ENCODE results near the gene NSL1. TPM values are rescaled to one million over a fixed set of nuclear protein-coding genes. Genes with fewer than 3 reads are reported as not detected.
A peak's percentile ranks its signal among the peaks of the same experiment; 100 is the strongest.

Gene NSL1
- total and polyA plus RNA-seq, 7 donors, result 12.0 to 50.4 (median 26.0) TPM

DNA sequence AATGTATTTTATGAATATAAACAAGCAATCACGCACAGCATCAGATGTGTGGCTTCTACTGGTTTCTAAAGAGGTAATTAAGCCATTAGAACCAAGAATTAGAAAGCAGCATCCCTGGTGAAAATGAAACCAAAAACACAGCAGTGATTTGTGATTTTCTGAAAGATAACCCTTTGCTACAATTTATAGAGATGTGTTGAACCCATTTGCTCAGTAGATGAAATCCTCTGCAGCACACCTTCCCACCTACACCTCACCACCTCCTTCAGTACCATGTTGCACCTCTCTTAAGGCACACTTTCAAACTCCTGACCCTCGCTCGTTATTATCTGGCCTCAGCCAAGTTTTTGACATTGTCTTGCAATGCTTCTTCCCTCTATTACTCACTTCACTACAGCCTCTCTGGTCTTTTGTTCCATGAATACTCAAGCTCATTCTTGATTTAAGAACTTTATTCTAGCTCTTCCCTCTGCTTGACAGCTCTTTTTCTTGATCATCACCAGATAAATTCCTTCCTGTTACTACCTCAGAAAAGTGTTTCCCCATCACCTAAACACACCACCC is 38.6 kb downstream of the NSL1 start:
- Histone ChIP-seq H3K27ac (peak overlapping the region; percentile 43 to 66 (median 46)), H3K4me1 (peaks cover 0 to 26% (median 8%) of the 10 kb centered on the region in 4 donors), H3K27me3 (no peaks in the 10 kb centered on the region), H3K4me3 (peak overlapping the region in 2 of 4 donors; percentile 16 to 28), H3K9me3 (no peaks in the 10 kb centered on the region), H3K36me3 (no peaks in the 10 kb centered on the region)
- no peak for DNase-seq
- TF ChIP-seq EP300 (IDR thresholded peaks at IDR 0.05), result no peak
- no peak for TF ChIP-seq POLR2AphosphoS5 (IDR thresholded peaks at IDR 0.05)
- TF ChIP-seq, protein P1, sequence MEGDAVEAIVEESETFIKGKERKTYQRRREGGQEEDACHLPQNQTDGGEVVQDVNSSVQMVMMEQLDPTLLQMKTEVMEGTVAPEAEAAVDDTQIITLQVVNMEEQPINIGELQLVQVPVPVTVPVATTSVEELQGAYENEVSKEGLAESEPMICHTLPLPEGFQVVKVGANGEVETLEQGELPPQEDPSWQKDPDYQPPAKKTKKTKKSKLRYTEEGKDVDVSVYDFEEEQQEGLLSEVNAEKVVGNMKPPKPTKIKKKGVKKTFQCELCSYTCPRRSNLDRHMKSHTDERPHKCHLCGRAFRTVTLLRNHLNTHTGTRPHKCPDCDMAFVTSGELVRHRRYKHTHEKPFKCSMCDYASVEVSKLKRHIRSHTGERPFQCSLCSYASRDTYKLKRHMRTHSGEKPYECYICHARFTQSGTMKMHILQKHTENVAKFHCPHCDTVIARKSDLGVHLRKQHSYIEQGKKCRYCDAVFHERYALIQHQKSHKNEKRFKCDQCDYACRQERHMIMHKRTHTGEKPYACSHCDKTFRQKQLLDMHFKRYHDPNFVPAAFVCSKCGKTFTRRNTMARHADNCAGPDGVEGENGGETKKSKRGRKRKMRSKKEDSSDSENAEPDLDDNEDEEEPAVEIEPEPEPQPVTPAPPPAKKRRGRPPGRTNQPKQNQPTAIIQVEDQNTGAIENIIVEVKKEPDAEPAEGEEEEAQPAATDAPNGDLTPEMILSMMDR (IDR thresholded peaks at IDR 0.05), result no peak
- TF ChIP-seq POLR2A (IDR thresholded peaks at IDR 0.05), result no peak
- WGBS, 2 donors, result 54 to 76% methylated on average over 3 of the region's 3 CpGs
- intact Hi-C loops (cut with DNase I), result loop anchor here (1.0 kb wide), 1 partner anchor 88 kb away; no protein-coding TSS in a partner anchor

DNA sequence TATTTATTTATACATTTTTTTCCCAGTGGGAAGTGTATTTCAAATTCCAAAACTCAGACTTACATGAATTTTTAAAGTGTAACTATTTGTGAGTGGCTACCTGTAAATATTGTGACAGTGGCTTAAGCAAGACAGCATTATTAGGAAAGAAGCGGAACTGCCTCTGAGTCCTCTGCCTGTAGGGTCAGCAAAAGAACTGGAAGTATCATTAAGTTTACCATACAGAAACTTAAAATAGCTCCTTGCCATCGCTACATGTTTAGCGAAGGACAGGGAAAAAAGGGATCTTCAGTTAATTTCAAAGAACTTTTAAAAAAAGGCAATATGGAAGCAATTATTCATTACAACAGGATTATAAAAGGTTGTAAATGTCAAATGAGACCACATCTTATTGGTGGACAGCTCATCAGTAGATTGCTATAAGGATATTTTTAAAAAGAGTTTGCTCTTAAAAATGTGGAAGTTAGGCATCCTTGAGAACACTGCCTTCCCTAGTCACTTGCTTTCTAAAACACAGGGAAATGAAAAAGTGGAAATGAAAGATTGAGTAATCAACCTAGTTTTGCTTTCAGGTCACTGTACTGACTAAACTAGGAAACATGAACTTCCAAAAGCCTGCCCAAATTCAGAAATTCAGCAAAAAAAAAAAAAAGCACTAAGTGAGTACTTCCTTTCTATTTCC is 39.2 kb downstream of the NSL1 start:
- no peaks in the 10 kb centered on the region for H3K27me3 ChIP-seq
- no peaks in the 10 kb centered on the region for H3K36me3 ChIP-seq
- H3K27ac ChIP-seq, result peak overlapping the region; percentile 7 to 66 (median 44)
- peak overlapping the region in 2 of 4 donors; percentile 16 to 28 for H3K4me3 ChIP-seq
- DNase-seq, result no peak
- TF ChIP-seq EP300 (IDR thresholded peaks at IDR 0.05) (no peak), POLR2AphosphoS5 (IDR thresholded peaks at IDR 0.05) (no peak), POLR2A (IDR thresholded peaks at IDR 0.05) (no peak)
- TF ChIP-seq, protein P1 (IDR thresholded peaks at IDR 0.05), result no peak
- WGBS, 2 donors, result 92% methylated on average over 3 of the region's 3 CpGs
- H3K9me3 ChIP-seq, result no peaks in the 10 kb centered on the region
- peaks cover 0 to 26% (median 8%) of the 10 kb centered on the region in 4 donors for H3K4me1 ChIP-seq
- intact Hi-C loops (cut with DNase I), result loop anchor here (1.0 kb wide), 1 partner anchor 87 kb away; no protein-coding TSS in a partner anchor

DNA sequence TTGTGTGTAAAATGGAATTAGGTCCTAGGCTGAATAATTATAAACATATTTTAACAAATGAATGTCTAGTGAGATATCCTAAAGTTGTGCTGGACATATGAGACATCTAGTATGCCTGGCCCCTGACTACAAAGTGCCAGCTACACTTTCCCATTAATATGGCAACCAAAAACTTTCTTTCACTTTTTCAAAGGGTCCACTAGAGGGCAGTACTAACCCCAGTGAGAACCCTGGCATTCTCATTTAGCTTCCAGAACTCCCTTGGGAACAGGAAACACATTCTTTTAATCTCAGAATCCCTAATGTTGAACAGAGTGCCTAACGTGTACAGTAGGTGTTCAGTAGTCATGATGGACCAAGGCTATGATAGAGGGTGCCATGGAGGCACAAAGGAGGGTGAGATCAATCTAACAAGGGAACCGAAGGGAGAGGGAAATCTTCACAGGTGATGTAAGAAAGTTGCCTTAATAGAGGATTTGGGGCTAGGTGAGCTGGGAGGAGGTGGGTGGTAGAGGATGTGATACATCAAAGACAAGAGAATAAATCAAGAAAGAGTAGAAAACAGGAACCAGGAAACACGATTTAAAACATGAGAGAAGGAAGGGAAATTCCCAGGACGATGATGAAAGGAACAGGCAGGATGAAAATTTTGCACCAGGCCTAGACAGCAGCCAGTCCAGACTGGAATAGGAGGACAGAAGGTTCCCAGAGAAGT is 41.6 kb downstream of the NSL1 start:
- H3K9me3 ChIP-seq, result no peaks in the 10 kb centered on the region
- no peaks in the 10 kb centered on the region for H3K27me3 ChIP-seq
- no peak for DNase-seq
- intact Hi-C loops (cut with DNase I), result no loop called here
- no peak overlapping the region for H3K27ac ChIP-seq
- TF ChIP-seq, protein P1 (IDR thresholded peaks at IDR 0.05), result peak in 3 of 4 experiments; percentile 32 to 59 (median 45)
- TF ChIP-seq POLR2A (IDR thresholded peaks at IDR 0.05) (no peak), POLR2AphosphoS5 (IDR thresholded peaks at IDR 0.05) (no peak)
- no peak overlapping the region for H3K4me3 ChIP-seq
- H3K36me3 ChIP-seq, result no peaks in the 10 kb centered on the region
- 34 to 39% methylated on average over 4 of the region's 4 CpGs for WGBS, 2 donors
- peaks cover 0 to 26% (median 8%) of the 10 kb centered on the region in 4 donors for H3K4me1 ChIP-seq

DNA sequence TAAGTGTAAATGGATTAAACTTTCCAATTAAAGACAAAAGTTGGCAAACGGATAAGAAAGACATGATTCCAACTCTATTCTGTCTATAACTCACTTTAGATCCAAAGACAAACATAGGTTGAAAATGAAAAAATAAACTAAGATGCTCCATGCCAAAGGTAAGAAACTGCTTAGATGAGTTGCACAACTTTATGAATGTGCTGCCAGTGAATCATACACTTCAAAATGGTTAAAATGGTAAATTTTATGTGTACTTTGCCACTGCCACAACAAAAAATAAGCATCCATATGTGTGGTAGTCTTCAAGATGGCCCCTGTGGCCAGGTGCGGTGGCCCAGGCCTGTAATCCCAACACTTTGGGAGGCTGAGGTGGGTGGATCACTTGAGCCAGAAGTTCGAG is 45.0 kb downstream of the NSL1 start:
- Histone ChIP-seq H3K4me3 (no peak overlapping the region), H3K27ac (no peak overlapping the region), H3K4me1 (peaks cover 0 to 10% (median 0%) of the 10 kb centered on the region in 4 donors), H3K9me3 (no peaks in the 10 kb centered on the region), H3K27me3 (no peaks in the 10 kb centered on the region), H3K36me3 (peaks cover 0 to 3% (median 0%) of the 10 kb centered on the region in 4 donors)
- WGBS, 2 donors, result 96 to 97% methylated on average over 3 of the region's 3 CpGs
- DNase-seq, result no peak
- TF ChIP-seq, protein P1 (IDR thresholded peaks at IDR 0.05), result no peak
- no peak for TF ChIP-seq POLR2A (IDR thresholded peaks at IDR 0.05)
- TF ChIP-seq EP300 (IDR thresholded peaks at IDR 0.05), result no peak
- no peak for TF ChIP-seq POLR2AphosphoS5 (IDR thresholded peaks at IDR 0.05)
- intact Hi-C loops (cut with DNase I), result no loop called here
